ENCODE results near the gene S100A5.
"Not testable (repeated sequence)": the region's sequence is repeated elsewhere in the genome, so short reads cannot be mapped to it uniquely, and the experiment has no call there.

The S100A5 gene

GRCh38 chr1:153540394-153541361 lies at the start of gene S100A5:
Gene S100A5 (minus strand): TSS chr1:153540934. CDS start chr1:153540191, 743 bp downstream.
- Histone ChIP-seq H3K27me3 (ENCODE audit: insufficient read depth, low read depth, severe bottlenecking) (no peaks in the 10 kb centered on the region), H3K9me3 (ENCODE audit: severe bottlenecking) (no peaks in the 10 kb centered on the region), H3K27ac (peak within 1 kb of the TSS; percentile 55), H3K36me3 (no peaks in the 10 kb centered on the region), H3K4me3 (ENCODE audit: low read depth, low read length) (no peak within 1 kb of the TSS)
- peak; percentile 67 for DNase-seq
- TF ChIP-seq CTCF (IDR thresholded peaks at IDR 0.05; ENCODE audit: low read depth, low read length), result no peak

- H3K9me3 ChIP-seq (ENCODE audit: severe bottlenecking), result peaks cover 3% of the 10 kb centered on the region
- no peak for TF ChIP-seq CTCF (IDR thresholded peaks at IDR 0.05; ENCODE audit: low read depth, low read length)
- DNase-seq, result no peak
- no peaks in the 10 kb centered on the region for H3K36me3 ChIP-seq
- no peak overlapping the region for H3K27ac ChIP-seq
- H3K4me3 ChIP-seq (ENCODE audit: low read depth, low read length), result no peak overlapping the region
- no peaks in the 10 kb centered on the region for H3K27me3 ChIP-seq (ENCODE audit: insufficient read depth, low read depth, severe bottlenecking)
These were observed 47.7 kb upstream of the S100A5 start for GRCh38 chr1:153588482-153588881.

GRCh38 chr1:153588033-153588432 lies 47.3 kb upstream of the S100A5 start:
- H3K9me3 ChIP-seq (ENCODE audit: severe bottlenecking); H3K27ac ChIP-seq; H3K27me3 ChIP-seq (ENCODE audit: insufficient read depth, low read depth, severe bottlenecking); H3K36me3 ChIP-seq; DNase-seq; H3K4me3 ChIP-seq (ENCODE audit: low read depth, low read length): not testable (repeated sequence)

- Histone ChIP-seq H3K27me3 (ENCODE audit: insufficient read depth, low read depth, severe bottlenecking) (no peaks in the 10 kb centered on the region), H3K4me3 (ENCODE audit: low read depth, low read length) (no peak overlapping the region), H3K9me3 (ENCODE audit: severe bottlenecking) (peaks cover 4% of the 10 kb centered on the region), H3K27ac (peak overlapping the region; percentile 7; the same call in 1 of the 2 replicates), H3K36me3 (no peaks in the 10 kb centered on the region)
- no peak for DNase-seq
- no peak for TF ChIP-seq CTCF (IDR thresholded peaks at IDR 0.05; ENCODE audit: low read depth, low read length)
These were observed 46.6 kb upstream of the S100A5 start for GRCh38 chr1:153587314-153587713.

GRCh38 chr1:153586347-153586746 lies 45.6 kb upstream of the S100A5 start:
- peaks cover 7% of the 10 kb centered on the region for H3K9me3 ChIP-seq (ENCODE audit: severe bottlenecking)
- peak overlapping the region; percentile 30 for H3K27ac ChIP-seq
- no peak for TF ChIP-seq CTCF (IDR thresholded peaks at IDR 0.05; ENCODE audit: low read depth, low read length)
- no peak overlapping the region for H3K4me3 ChIP-seq (ENCODE audit: low read depth, low read length)
- H3K36me3 ChIP-seq, result no peaks in the 10 kb centered on the region
- no peak for DNase-seq
- no peaks in the 10 kb centered on the region for H3K27me3 ChIP-seq (ENCODE audit: insufficient read depth, low read depth, severe bottlenecking)

GRCh38 chr1:153585006-153585405 lies 44.3 kb upstream of the S100A5 start:
- peak; percentile 71 for DNase-seq
- Histone ChIP-seq H3K36me3 (no peaks in the 10 kb centered on the region), H3K27me3 (ENCODE audit: insufficient read depth, low read depth, severe bottlenecking) (no peaks in the 10 kb centered on the region), H3K27ac (peak overlapping the region; percentile 81), H3K9me3 (ENCODE audit: severe bottlenecking) (peaks cover 9% of the 10 kb centered on the region), H3K4me3 (ENCODE audit: low read depth, low read length) (no peak overlapping the region)
- TF ChIP-seq CTCF (IDR thresholded peaks at IDR 0.05; ENCODE audit: low read depth, low read length), result no peak
